Effector memory CD8-positive, alpha-beta T cell (primary cell): ENCODE measurements around the gene MAP2K5.
A peak's percentile ranks its signal among the peaks of the same experiment; 100 is the strongest.

Source experiments
- ATAC-seq: fragments of 150-1000 bp; cut with Tn5 transposase; replicated peaks from 2 replicates; pipeline ENCODE4 v1.10.0; 2021; ENCODE audit warnings: mild to moderate bottlenecking, moderate library complexity
- DNase-seq, 3 experiments: peaks; one replicate each; pipeline ENCODE4 v3.0.0; 2021
- H3K27ac Mint-ChIP-seq, 2 donors: one replicate each; pipeline ENCODE4 v1.8.0; 2022; ENCODE audit warnings: mild to moderate bottlenecking in 2 of 2, mixed read lengths in 2 of 2, moderate library complexity in 2 of 2
- H3K27me3 Mint-ChIP-seq, 2 donors: one replicate each; pipeline ENCODE4 v1.8.0; 2022; ENCODE audit warnings: mixed read lengths in 2 of 2
- H3K36me3 Mint-ChIP-seq: one replicate; pipeline ENCODE4 v1.8.0; 2022; ENCODE audit warnings: mild to moderate bottlenecking, moderate library complexity, mixed read lengths; ENCODE audit not compliant: insufficient read depth
- H3K4me1 Mint-ChIP-seq, 2 donors: one replicate each; pipeline ENCODE4 v1.8.0; 2022; ENCODE audit warnings: low read depth in 2 of 2, mixed read lengths in 2 of 2
- H3K4me3 Mint-ChIP-seq, 2 donors: one replicate each; pipeline ENCODE4 v1.8.0; 2022; ENCODE audit warnings: mild to moderate bottlenecking in 2 of 2, mixed read lengths in 2 of 2, moderate library complexity in 2 of 2
- H3K9me3 Mint-ChIP-seq, 2 donors: one replicate each; pipeline ENCODE4 v1.8.0; 2022; ENCODE audit warnings: mixed read lengths in 2 of 2

Gene MAP2K5

GRCh38 chr15:67512140-67512539, 30.4 kb upstream of the MAP2K5 start:
- Mint-ChIP-seq H3K4me1 (no peaks in the 10 kb centered on the region), H3K36me3 (peaks cover 19% of the 10 kb centered on the region), H3K4me3 (no peak overlapping the region), H3K27ac (no peak overlapping the region), H3K9me3 (no peaks in the 10 kb centered on the region), H3K27me3 (no peaks in the 10 kb centered on the region)
- no peak for DNase-seq
- ATAC-seq, result no peak

DNA sequence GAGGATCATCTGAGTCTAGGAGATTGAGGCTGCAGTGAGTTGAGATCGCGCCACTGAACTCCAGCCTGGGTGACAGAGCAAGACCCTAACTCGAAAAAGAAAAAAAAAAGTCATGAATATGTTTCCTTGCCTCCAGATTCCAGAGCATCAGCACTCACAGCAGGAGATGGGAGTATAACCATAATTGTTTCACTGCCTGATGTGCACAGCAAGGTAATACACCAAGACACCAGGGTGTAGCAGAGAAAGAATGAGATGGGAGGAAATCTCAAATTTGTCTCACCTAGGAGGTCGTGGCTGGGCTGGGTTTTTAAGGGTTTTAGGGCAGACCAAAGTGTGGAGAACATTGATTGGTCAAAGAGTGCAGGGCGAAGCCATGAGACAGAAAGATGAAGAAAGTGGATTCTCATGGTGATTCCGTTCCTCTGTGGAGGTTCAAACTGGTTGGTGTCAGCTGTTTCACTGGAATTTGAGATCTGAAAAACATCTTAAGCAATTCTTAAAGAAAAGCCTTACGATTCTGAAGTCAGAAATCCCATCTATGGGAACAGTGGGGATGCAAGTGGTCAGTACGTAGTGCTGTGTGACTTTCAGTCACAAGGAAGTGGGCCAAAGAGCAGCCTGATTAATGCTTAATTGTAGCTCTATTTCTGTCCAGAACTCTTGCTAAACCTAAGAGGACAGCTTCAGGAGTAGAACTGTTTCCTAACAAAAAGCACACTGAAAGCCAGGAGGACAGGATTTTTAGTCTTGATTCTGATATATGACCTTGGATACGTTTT, 29.4 kb upstream of the MAP2K5 start:
- Mint-ChIP-seq H3K4me3 (no peak overlapping the region), H3K4me1 (no peaks in the 10 kb centered on the region), H3K27me3 (no peaks in the 10 kb centered on the region), H3K9me3 (no peaks in the 10 kb centered on the region), H3K27ac (no peak overlapping the region), H3K36me3 (peaks cover 19% of the 10 kb centered on the region)
- no peak for ATAC-seq
- DNase-seq, result no peak

- H3K9me3 Mint-ChIP-seq, result no peaks in the 10 kb centered on the region
- no peak overlapping the region for H3K4me3 Mint-ChIP-seq
- ATAC-seq, result no peak
- peaks cover 16% of the 10 kb centered on the region for H3K36me3 Mint-ChIP-seq
- no peaks in the 10 kb centered on the region for H3K4me1 Mint-ChIP-seq
- DNase-seq, result no peak
- no peaks in the 10 kb centered on the region for H3K27me3 Mint-ChIP-seq
- no peak overlapping the region for H3K27ac Mint-ChIP-seq
Observed at GRCh38 chr15:67515090-67515489, 27.4 kb upstream of the MAP2K5 start.

- Mint-ChIP-seq H3K4me1 (peaks cover 3% of the 10 kb centered on the region in 2 donors), H3K9me3 (no peaks in the 10 kb centered on the region), H3K4me3 (no peak overlapping the region), H3K27me3 (no peaks in the 10 kb centered on the region), H3K27ac (no peak overlapping the region), H3K36me3 (peaks cover 16% of the 10 kb centered on the region)
- ATAC-seq, result no peak
- no peak for DNase-seq
Observed at GRCh38 chr15:67515557-67515956, 26.9 kb upstream of the MAP2K5 start.

DNA sequence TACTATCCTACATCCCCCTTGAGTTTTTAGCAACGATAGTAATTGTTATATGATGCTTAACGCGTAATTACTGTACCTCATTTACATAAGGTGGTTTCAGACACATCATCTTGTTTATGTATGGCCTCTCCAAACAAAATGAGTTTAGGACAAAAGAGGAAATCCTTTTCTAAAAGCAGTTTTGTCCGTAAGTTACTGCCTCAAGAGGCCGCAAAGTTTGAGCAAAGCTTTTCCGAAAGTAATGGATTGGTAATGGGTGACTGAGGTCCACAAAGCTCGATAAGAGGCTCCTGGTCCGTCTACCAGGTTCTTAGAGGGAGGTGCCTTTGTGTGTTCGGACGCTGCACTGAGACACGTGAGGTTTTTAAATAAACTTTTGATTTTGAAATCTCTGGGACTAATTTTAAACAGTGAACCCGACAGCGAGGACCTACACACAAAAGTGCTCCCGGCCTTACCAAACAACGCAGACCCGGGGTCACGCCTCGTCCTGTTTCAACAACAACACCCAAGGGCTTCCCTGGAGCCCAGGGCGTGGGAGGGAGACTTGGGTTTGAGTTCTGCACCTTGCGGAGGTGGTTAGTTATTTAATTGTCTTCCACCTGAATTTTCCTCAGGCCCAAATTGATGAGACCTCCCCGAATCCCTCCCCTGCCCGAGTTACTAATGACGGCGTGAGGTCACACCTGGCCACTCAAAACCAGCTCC, 22.0 kb upstream of the MAP2K5 start:
- Mint-ChIP-seq H3K27me3 (no peaks in the 10 kb centered on the region), H3K4me3 (peak overlapping the region; percentile 91 to 93), H3K4me1 (peaks cover 18 to 33% of the 10 kb centered on the region in 2 donors), H3K27ac (peak overlapping the region; percentile 93 to 94), H3K9me3 (no peaks in the 10 kb centered on the region), H3K36me3 (peaks cover 12% of the 10 kb centered on the region)
- DNase-seq (peak in 1 of 3 experiments; percentile 2), ATAC-seq (no peak)

DNA sequence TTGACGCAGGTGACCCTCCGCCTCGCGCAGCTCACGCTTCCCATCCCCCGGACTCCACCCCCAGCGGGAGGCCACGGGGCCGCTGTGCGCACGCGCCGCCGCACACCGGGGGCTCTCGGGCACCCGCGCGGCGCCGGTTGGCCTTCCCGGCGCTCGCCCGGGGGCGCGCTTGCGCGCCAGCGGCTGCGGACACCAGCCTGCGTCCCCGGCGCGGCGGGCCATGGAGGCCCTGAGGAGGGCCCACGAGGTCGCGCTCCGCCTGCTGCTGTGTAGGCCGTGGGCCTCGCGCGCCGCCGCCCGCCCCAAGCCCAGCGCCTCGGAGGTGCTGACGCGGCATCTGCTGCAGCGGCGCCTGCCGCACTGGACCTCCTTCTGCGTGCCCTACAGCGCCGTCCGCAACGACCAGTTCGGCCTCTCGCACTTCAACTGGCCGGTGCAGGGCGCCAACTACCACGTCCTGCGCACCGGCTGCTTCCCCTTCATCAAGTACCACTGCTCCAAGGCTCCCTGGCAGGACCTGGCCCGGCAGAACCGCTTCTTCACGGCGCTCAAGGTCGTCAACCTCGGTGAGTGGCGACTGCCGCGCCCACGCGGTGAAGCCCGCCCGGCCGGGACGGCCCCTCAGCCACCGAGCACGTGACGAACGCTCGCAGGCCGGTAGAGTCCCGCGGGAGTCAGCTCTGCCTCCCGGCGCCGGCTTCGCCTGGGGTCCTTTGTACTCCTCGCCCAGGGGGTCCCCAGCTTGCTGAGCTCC, 21.3 kb upstream of the MAP2K5 start, which contains the start of gene C15orf61:
Gene C15orf61 (plus strand): TSS at position 103 of the 754 bp plus-strand sequence. CDS start 118 bp downstream, at position 221.
- ATAC-seq (peak; percentile 80), DNase-seq (peak; percentile 74 to 82 (median 76))
- peak within 1 kb of the TSS; percentile 93 to 94 for H3K27ac Mint-ChIP-seq
- no peaks in the 10 kb centered on the region for H3K9me3 Mint-ChIP-seq
- peaks cover 18 to 37% of the 10 kb centered on the region in 2 donors for H3K4me1 Mint-ChIP-seq
- H3K4me3 Mint-ChIP-seq, result peak within 1 kb of the TSS; percentile 91 to 93
- H3K27me3 Mint-ChIP-seq, result no peaks in the 10 kb centered on the region
- peaks cover 12% of the 10 kb centered on the region for H3K36me3 Mint-ChIP-seq

DNA sequence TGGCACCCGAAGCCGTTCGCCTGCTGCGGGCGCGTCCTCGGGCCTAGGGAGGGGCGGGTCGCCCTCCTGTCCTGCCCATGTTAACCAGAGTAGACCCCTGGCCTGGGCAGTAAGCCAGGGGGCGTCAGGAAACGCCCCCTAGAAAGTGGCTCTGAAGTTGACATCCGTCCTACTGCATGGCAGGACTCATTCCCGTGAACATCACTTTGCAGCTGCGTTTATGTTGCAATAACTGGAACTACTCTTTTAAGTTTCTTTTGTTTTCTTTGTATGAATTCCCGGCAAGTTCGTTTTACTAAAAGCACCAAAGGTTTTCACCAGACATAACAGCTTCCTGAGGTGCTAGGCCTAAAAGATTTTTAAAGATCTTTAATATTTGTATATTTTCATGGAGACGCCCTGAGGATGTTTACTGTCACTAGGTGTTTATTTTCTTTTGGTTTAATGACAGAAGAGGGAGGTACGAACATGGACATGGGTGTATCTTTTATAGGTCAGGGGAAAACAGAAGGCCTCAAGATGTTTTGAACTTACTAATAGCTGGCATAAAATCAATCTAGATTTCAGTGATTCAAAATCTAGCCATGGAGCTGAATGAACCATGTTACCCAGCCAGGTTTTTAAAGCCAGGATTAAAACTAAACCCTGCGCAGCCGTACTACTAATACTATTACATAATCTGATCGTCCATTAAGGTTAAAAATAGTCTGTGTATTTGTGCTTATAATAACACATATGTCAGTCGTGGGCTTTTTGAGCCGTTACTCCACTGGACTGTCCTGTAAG, 20.5 kb upstream of the MAP2K5 start:
- Mint-ChIP-seq H3K36me3 (peaks cover 12% of the 10 kb centered on the region), H3K4me3 (peak overlapping the region; percentile 91 to 93), H3K9me3 (no peaks in the 10 kb centered on the region), H3K27ac (peak overlapping the region; percentile 93 to 94), H3K27me3 (no peaks in the 10 kb centered on the region), H3K4me1 (peaks cover 18 to 37% of the 10 kb centered on the region in 2 donors)
- DNase-seq, result no peak
- no peak for ATAC-seq

DNA sequence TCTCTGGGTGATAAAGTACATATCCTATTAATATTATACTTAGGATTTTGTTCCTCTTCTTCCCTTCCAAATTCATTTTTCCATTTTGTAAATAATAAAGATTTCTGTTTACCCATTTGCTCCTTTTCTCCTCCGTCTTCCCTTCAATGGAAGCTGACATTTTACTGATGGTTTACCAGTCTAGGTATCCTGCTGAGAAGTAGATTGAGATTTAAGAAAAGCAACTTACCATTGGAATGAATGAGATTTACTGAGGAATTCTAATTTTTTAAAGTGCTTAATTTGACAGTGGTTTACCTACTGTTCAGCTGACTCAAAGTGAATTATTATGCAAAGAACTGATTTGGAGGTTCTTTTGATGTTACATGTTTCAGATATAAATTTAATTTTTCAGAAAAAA, 19.2 kb upstream of the MAP2K5 start:
- ATAC-seq (no peak), DNase-seq (no peak)
- H3K4me3 Mint-ChIP-seq, result peak overlapping the region; percentile 91 to 93
- H3K4me1 Mint-ChIP-seq, result peaks cover 18 to 37% of the 10 kb centered on the region in 2 donors
- H3K27me3 Mint-ChIP-seq, result no peaks in the 10 kb centered on the region
- peaks cover 17% of the 10 kb centered on the region for H3K36me3 Mint-ChIP-seq
- H3K27ac Mint-ChIP-seq, result peak overlapping the region in 1 of 2 donors; percentile 93
- H3K9me3 Mint-ChIP-seq, result no peaks in the 10 kb centered on the region

DNA sequence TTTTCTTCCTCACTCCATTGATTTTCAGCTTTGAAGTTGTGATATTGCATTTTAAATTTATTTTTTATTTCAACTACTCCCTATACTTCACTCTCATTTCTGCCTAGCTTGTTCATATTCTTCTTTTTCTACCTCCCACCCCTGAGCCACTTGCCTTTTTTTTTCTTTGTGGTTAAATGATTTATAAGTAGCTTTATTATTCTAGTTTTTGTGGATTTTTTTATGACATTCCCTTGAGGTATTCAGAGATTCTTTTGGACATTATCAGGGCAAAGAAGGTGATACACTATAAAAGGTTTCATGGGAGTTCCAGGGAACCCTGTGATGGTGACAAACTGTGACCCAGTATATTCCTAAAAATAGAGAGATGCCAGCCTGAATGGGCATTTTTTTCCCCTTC, 18.3 kb upstream of the MAP2K5 start:
- DNase-seq, result no peak
- Mint-ChIP-seq H3K36me3 (peaks cover 17% of the 10 kb centered on the region), H3K27me3 (no peaks in the 10 kb centered on the region), H3K9me3 (no peaks in the 10 kb centered on the region), H3K27ac (peak overlapping the region; percentile 39 to 87), H3K4me1 (peaks cover 18 to 37% of the 10 kb centered on the region in 2 donors), H3K4me3 (no peak overlapping the region)
- no peak for ATAC-seq

DNA sequence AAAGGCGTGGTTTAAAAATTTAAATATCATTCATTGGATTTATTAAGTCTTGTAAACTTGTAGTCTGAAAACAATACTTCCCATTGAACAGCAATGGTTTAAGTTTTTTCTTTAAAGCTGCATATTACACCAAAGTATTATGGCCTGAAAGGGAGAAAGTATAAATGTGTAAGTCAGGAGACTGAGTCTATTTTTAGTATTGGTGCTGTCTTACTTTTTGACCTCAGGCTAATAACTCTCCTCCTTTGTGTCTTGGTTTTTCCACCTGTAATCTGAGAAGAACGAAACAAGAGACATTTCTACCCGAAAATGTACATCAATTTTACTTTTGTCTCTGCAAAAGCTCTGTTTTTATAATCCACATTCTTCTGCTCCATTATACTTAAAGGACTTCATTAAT, 14.0 kb upstream of the MAP2K5 start:
- Mint-ChIP-seq H3K9me3 (no peaks in the 10 kb centered on the region), H3K4me1 (peaks cover 5 to 13% of the 10 kb centered on the region in 2 donors), H3K27me3 (no peaks in the 10 kb centered on the region), H3K4me3 (no peak overlapping the region), H3K36me3 (peaks cover 5% of the 10 kb centered on the region), H3K27ac (no peak overlapping the region)
- ATAC-seq, result no peak
- no peak for DNase-seq

GRCh38 chr15:67531379-67531914, 11.1 kb upstream of the MAP2K5 start:
- DNase-seq (no peak), ATAC-seq (no peak)
- Mint-ChIP-seq H3K27ac (no peak overlapping the region), H3K9me3 (no peaks in the 10 kb centered on the region), H3K4me1 (no peaks in the 10 kb centered on the region), H3K27me3 (no peaks in the 10 kb centered on the region), H3K4me3 (no peak overlapping the region), H3K36me3 (peaks cover 5% of the 10 kb centered on the region)

GRCh38 chr15:67533873-67534272, 8.6 kb upstream of the MAP2K5 start:
- H3K27me3 Mint-ChIP-seq, result no peaks in the 10 kb centered on the region
- H3K4me1 Mint-ChIP-seq, result peaks cover under 1 to 2% of the 10 kb centered on the region in 2 donors
- H3K4me3 Mint-ChIP-seq, result no peak overlapping the region
- DNase-seq (no peak), ATAC-seq (no peak)
- H3K36me3 Mint-ChIP-seq, result no peaks in the 10 kb centered on the region
- H3K9me3 Mint-ChIP-seq, result no peaks in the 10 kb centered on the region
- H3K27ac Mint-ChIP-seq, result no peak overlapping the region
